SHP77 treated with DMSO at 0.1 percent for 48 hours (cell line): ENCODE data around the gene RAD52.

Experiments
- DNase-seq: peaks from one replicate; lab custom pipeline; 2025; lab: John Stamatoyannopoulos, UW

RAD52 gene

DNA sequence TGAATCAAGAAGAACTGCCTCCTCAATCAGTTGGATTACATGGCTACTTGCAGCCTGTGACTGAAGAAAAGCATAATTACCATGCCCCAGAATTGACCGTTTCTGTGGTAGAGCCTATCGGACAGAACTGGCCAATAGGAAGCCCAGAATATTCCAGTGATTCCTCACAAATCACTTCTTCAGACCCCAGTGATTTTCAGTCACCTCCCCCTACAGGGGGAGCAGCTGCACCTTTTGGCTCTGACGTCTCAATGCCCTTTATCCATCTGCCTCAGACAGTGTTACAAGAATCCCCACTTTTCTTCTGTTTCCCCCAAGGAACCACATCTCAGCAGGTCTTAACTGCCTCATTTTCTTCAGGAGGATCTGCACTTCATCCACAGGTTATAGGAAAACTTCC is 80.8 kb downstream of the RAD52 start:
- no peak for DNase-seq

DNA sequence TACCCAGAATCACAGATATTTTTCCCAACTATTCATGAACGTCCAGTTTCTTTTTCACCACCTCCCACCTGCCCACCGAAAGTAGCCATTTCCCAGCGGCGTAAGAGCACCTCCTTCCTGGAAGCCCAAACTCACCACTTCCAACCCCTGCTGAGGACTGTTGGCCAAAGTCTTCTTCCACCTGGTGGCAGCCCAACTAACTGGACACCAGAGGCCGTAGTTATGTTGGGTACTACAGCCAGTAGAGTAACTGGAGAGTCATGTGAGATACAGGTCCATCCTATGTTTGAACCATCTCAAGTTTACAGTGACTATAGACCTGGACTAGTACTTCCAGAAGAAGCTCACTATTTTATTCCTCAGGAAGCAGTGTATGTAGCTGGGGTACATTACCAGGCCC is 81.6 kb downstream of the RAD52 start:
- DNase-seq: no peak

DNA sequence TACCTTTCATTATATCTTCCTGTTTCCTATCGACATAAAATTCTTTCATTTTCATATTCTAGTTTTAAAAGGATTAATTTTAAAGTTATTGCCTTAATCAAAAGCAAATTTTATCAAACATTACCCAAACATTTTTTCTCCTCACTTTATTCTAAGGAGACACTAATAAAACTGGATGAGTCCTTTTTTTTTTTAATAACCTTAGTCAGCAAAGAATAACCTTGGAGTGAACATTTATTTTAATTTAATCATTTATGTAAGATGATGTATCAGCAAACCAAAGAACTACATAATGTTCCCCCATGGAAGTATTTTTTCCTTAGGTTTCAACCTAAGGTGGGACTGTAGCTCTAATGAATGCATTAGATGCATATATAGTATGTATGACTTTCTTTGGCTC is 83.9 kb downstream of the RAD52 start:
- DNase-seq: no peak

DNA sequence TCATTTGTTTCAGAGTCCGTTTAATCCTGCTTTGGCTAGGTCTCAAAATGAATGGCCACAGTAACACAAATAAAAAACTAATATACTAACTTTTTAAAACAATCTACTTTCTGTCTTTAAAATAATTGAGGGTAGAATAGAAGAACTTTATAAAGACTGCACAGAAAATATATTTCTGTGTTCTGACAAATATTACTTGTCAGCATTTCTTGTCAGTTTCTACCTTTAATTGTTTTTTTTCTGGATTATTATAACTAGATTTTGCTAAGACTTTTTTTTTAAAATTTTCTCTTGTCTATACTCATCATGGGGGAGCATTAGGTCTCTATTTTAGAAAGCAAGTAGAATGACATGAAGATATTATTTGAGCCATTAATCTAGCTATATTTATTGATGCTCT is 86.2 kb downstream of the RAD52 start:
- DNase-seq: no peak

DNA sequence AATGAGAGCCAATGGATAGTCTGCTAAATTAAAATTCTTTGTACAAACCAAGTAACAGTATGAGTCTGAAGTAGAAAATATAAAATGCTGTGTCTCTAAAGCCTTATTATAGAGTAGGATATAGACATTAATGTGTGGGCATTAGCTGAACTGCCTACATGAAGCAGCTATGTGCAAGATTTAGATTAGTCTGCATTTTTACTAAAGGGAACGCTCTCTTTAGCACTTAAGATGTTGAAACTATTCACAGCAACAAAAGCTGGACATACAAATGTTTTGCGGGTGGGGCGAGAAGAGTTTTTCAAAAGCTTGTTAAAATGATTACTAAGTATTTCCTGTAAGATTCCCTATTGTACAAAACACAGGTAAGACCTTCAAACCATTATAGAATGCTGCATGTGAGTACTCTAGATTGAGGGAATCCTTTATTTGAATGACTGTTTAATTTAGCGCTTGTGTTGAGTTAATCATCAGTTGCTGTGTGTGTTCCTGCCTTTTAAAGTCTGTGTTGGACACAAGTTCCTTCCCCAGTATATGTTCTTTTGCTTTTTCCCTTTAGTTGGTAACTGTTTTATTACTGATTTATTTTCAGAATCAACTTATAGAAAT is 87.1 kb downstream of the RAD52 start:
- DNase-seq: no peak
